ENCODE data around the gene PPP1R37. TPM values are rescaled to one million over a fixed set of nuclear protein-coding genes. Genes with fewer than 3 reads are reported as not detected.

The PPP1R37 gene
- total and polyA plus RNA-seq, 2 of the 13 experiments (the other 11 are each of a cell fraction or from before 2014, with no cell fraction given), result 9.0 to 14.3 TPM

DNA sequence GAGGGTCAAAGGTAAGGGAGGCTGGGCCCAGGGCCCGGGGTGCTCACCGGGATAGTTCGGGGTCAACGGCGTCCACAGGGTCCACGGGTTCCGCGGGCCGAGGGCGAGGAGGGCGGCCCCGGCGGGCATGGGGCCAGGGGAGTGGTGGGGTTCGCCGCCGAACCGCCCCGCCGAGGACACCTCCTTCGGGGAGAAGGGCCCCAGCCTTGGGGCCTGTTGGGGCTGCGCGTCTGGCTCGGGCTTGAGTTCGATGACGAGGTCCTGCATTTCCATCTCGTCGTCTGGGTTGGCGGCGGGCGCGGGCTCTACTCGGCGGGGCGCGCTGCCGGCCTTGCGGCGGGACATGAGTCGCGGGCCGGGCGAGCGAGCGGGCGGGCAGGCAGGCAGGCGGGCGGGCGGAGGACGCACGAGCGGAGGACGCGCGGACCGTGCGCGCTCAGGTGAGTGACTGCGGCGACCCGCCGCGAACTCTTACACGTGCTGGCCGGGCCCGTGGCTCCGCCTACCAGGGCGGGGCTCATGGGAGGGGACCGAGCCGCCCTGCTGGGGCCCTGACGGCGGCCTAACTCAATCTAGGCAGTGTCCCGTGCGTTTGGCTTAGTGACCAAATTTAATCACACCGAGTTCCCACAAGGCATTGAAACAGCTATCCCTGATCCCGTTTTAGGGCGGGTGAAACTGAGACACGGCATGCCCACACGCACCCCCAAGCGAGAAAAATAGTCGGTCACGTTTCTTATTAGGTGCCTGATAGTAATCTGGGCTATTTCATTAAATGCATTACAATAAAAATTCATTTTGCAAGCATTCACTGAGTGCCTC, 16.7 kb upstream of the PPP1R37 start, which contains the start of gene ZNF296 (continued):
- TF ChIP-seq POGZ (CRISPR knock-in tag; IDR thresholded peaks at IDR 0.05), result 0 out of 2 replicates have a peak, but pooled peaks have one; percentile 8
- TF ChIP-seq MNT (IDR thresholded peaks at IDR 0.05), result peak; percentile 62
- TF ChIP-seq FOSL1 (CRISPR knock-in tag; IDR thresholded peaks at IDR 0.05; ENCODE audit: borderline replicate concordance), result no peak
- peak; percentile 32; the same call in 1 of the 2 replicates for TF ChIP-seq EED (CRISPR knock-in tag; IDR thresholded peaks at IDR 0.05)
- no peak for TF ChIP-seq ZFAT (CRISPR knock-in tag; conservative IDR thresholded peaks at IDR 0.05)
- TF ChIP-seq, protein P1, sequence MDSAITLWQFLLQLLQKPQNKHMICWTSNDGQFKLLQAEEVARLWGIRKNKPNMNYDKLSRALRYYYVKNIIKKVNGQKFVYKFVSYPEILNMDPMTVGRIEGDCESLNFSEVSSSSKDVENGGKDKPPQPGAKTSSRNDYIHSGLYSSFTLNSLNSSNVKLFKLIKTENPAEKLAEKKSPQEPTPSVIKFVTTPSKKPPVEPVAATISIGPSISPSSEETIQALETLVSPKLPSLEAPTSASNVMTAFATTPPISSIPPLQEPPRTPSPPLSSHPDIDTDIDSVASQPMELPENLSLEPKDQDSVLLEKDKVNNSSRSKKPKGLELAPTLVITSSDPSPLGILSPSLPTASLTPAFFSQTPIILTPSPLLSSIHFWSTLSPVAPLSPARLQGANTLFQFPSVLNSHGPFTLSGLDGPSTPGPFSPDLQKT (CRISPR knock-in tag; IDR thresholded peaks at IDR 0.05; ENCODE audit: borderline replicate concordance), result no peak
- TF ChIP-seq CSRNP2 (CRISPR knock-in tag; conservative IDR thresholded peaks at IDR 0.05; ENCODE audit: low read depth), result no peak
- TF ChIP-seq ZMYM2 (CRISPR knock-in tag; IDR thresholded peaks at IDR 0.05), result no peak
- TF ChIP-seq SIX4 (CRISPR knock-in tag; IDR thresholded peaks at IDR 0.05), result no peak
- no peak for TF ChIP-seq ZNF646 (CRISPR knock-in tag; IDR thresholded peaks at IDR 0.05)
- TF ChIP-seq NR0B2 (CRISPR knock-in tag; IDR thresholded peaks at IDR 0.05), result peak; percentile 54; the same call in 1 of the 2 replicates
- TF ChIP-seq KAT2B (IDR thresholded peaks at IDR 0.05; ENCODE audit: borderline replicate concordance, low read depth, low read length), result no peak
- TF ChIP-seq SSRP1 (CRISPR knock-in tag; IDR thresholded peaks at IDR 0.05), result no peak
- no peak for TF ChIP-seq ZC3H4 (CRISPR knock-in tag; IDR thresholded peaks at IDR 0.05; ENCODE audit: borderline replicate concordance)
- peak; percentile 51; the same call in 1 of the 2 replicates for TF ChIP-seq THAP11 (CRISPR knock-in tag; IDR thresholded peaks at IDR 0.05)
- TF ChIP-seq POLR2A (IDR thresholded peaks at IDR 0.05; ENCODE audit: insufficient read depth in 1 of 2, low read depth in 2 of 2, low read length in 2 of 2), result peak; percentile 71 to 93
- TF ChIP-seq ZMAT3 (CRISPR knock-in tag; conservative IDR thresholded peaks at IDR 0.05), result no peak
- no peak for TF ChIP-seq FOXM1 (CRISPR knock-in tag; IDR thresholded peaks at IDR 0.05)

All from HepG2 (cell line).